ENCODE data around the gene NOTCH4.

The NOTCH4 gene

DNA sequence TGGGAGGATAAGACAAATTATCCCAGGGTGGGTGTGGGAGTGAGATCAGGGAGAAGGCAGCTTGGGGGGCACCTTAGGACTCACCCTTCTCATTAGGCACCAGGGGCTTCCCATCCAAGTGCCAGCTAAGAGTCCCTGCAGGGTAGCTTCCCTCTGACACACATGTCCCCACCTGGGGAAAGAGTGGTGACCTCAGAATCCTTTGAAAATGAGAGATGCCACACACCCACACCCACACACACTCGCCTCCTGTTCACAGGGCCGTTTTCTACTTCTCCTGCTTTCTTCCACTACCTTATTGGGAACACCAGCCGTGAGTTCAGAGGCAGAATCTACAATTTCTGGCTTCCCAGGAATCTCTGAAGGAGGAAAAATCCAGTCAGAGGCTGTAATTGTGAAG, 40.8 kb downstream of the NOTCH4 start:
- H3K36me3 Mint-ChIP-seq = peaks cover 53% of the 10 kb centered on the region
- no peaks in the 10 kb centered on the region for H3K27me3 Mint-ChIP-seq
- H3K27ac Mint-ChIP-seq = peak overlapping the region; percentile 23
- peaks cover 63% of the 10 kb centered on the region for H3K4me1 Mint-ChIP-seq
- ATAC-seq = no peak
- H3K4me3 Mint-ChIP-seq = no peak overlapping the region
- H3K9me3 Mint-ChIP-seq = no peaks in the 10 kb centered on the region

DNA sequence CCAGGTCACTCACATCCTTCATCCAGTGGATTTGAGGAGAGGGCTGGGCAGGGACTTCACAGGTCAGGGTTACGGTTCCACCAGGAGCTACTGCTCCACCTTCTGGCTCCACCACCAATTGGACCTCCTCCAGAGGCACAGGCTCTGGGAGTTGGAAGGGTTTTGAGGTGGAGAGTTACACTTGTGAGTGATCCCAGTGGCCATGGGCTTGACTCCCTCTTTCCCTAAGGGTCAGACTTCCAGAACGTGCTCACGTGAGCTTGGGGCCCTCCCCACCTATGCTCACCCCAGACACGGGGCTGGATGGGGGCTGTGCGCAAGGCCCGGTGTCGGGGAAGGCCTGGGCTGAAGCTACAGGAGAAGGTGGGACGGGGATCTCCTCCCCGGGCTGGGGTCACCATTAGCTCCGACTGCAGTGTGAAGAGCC, 41.3 kb downstream of the NOTCH4 start:
- Mint-ChIP-seq H3K27ac (peak overlapping the region; percentile 23), H3K27me3 (no peaks in the 10 kb centered on the region), H3K9me3 (no peaks in the 10 kb centered on the region), H3K36me3 (peaks cover 50% of the 10 kb centered on the region), H3K4me1 (peaks cover 61% of the 10 kb centered on the region), H3K4me3 (no peak overlapping the region)
- no peak for ATAC-seq

DNA sequence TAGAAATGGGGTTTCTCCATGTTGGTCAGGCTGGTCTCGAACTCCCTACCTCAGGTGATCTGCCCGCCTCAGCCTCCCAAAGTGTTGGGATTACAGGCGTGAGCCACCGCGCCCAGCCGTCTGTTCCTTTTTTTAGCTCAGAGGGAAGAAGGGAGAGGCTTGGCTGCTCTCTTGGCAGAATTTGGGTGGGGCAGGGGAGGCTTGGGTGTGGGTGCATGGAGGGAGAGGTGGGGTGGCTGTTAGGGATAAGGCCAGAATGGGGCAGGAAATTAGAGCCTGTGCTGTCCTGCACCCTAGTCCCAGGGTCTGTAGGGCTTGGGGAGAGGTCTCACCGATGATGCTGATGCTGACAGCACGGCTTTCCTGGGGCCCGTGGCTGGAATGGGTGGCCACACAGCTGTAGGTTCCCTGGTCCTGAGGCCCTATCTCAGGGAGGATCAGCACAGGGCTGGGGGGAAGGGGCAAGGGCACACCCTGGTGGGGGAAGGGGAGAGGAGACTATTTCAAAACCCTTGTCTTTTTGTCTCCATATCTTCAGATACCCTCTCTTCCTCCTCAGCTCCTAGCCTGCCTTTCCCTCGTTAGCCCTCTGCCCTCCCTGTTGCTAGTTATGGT, 41.8 kb downstream of the NOTCH4 start:
- ATAC-seq = no peak
- Mint-ChIP-seq H3K36me3 (peaks cover 44% of the 10 kb centered on the region), H3K27ac (peak overlapping the region; percentile 23), H3K4me1 (peaks cover 61% of the 10 kb centered on the region), H3K4me3 (no peak overlapping the region), H3K9me3 (no peaks in the 10 kb centered on the region), H3K27me3 (no peaks in the 10 kb centered on the region)

DNA sequence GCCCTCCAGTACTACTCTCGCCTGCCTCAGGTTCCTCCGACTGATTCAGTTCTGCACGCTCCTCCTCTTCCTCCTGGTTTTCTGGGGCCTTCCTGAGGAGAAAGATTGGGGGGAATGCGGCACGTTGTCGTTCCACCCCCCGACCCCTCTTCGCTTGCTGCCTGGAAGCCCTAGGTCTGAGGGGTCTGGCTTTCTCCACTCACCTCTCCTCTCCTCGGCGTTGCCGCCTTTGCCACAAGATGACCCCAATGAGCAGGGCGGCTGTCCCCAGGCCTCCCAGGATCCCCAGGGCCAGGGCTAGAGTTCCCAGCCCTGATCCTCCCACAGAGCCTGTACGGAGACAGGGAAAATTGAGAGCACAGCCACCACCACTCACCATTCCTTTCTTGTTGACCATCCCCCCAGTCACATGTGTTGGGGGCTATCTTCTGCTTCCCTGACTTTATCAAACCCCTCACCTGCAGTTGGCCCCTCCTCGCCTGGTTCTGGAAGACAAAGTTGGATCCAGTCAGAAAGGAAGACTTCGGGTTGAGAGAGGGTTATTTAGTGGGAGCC, 42.6 kb downstream of the NOTCH4 start:
- no peaks in the 10 kb centered on the region for H3K9me3 Mint-ChIP-seq
- H3K27ac Mint-ChIP-seq = no peak overlapping the region
- ATAC-seq = no peak
- no peaks in the 10 kb centered on the region for H3K27me3 Mint-ChIP-seq
- peaks cover 61% of the 10 kb centered on the region for H3K4me1 Mint-ChIP-seq
- no peak overlapping the region for H3K4me3 Mint-ChIP-seq
- peaks cover 36% of the 10 kb centered on the region for H3K36me3 Mint-ChIP-seq

DNA sequence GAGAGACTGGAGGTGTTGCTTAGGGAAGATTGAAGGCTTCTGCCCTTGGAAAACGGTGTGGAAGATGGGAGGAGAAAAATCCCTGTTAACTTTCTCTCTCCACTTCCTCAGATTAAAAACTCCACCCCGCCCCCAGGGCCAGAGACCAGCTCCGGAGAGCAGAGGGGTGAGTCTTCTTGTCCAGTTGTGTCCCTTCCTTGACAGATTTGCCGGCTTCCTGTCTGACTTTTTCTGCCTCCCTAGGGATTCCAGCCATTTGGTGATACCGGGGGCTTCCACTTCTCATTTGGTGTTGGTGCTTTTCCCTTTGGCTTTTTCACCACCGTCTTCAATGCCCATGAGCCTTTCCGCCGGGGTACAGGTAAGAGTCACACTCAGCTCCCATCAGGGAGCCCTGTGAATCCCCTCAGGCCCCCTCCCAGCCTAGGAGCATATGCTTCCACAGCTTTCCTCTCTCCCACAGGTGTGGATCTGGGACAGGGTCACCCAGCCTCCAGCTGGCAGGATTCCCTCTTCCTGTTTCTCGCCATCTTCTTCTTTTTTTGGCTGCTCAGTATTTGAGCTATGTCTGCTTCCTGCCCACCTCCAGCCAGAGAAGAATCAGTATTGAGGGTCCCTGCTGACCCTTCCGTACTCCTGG, 44.0 kb downstream of the NOTCH4 start:
- Mint-ChIP-seq H3K9me3 (no peaks in the 10 kb centered on the region), H3K27me3 (no peaks in the 10 kb centered on the region), H3K36me3 (peaks cover 28% of the 10 kb centered on the region), H3K4me3 (peak overlapping the region; percentile 47), H3K4me1 (peaks cover 63% of the 10 kb centered on the region), H3K27ac (peak overlapping the region; percentile 86)
- no peak for ATAC-seq

DNA sequence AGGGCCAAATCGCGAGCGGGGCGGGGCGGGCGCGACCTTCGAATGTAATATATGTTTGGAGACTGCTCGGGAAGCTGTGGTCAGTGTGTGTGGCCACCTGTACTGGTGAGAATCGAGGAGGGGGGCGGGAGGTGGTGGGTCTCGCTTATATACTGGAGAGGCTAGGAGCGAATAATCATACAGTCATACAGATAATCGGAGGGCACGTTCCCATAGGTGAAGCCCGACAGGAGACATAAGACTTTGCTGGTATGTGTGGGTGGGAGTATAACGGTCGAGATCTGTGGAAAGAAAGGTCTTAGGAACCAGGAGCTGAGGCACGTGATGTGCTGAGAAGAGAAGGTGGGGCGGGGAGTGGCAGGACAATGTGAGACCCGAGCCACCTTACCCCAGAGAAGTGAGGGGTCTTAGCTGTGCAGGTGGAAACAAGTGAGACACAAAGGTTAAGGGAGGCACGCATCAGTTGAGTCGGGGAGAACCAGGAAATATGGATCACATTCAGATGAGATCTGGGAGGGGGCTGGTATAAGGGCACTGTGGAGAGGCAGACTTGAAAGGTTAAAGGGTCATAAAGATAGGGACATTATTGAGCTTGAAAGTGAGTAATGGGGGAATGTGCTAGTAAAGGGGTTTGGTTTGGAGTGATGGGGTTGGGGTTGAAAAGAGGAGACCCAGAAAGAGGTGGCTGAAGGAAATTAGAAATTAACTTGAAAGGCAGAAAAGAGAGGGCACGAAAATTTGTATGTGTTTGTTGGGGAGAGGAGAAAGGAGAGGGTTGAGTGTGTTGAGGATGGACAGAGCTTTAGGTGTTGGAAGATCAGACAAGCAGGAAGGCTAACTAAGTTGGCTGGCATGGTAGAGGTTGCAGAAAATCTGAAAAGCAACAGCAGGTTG, 45.1 kb downstream of the NOTCH4 start:
- peaks cover 70% of the 10 kb centered on the region for H3K4me1 Mint-ChIP-seq
- H3K36me3 Mint-ChIP-seq = peaks cover 28% of the 10 kb centered on the region
- no peaks in the 10 kb centered on the region for H3K27me3 Mint-ChIP-seq
- peak overlapping the region; percentile 86 for H3K27ac Mint-ChIP-seq
- H3K9me3 Mint-ChIP-seq = no peaks in the 10 kb centered on the region
- no peak for ATAC-seq
- peak overlapping the region; percentile 86 for H3K4me3 Mint-ChIP-seq

DNA sequence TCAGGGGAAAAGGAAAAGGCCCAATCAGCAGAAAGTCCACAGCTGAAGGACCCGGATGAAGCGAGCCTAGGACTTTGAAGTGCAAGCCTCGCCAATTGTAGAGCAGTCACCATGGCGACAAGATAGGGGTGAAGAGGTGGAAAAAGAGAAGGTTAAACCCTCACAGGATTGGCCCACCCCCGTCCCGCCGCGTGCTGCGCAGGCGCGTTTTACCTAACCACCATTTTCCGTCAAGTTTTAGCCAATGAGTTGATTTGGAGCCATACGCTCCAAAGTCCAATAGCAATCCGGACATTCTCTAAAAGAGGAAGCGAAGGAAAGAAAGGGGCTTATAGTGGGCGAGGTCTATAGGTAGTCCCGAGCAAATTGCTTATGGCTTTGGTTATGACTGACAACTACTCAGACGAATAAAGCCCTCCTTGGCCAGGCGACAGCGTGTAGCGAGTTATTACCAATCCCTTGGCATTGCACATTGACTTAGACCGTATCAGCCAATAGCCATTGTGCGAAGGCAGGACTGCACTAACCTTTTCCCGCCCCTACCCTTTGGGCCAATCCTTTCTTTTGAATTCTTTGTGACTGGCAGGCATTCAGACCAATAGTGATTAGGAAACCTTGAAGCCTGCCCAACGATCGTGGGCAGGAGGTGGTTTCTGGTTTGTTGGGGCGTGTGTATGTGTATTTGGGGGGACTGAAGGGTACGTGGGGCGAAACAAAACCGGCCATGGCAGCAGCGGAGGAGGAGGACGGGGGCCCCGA, 45.9 kb downstream of the NOTCH4 start, which contains the start of gene RNF5:
TSS of gene RNF5 (plus strand) at position 618 of the 759 bp plus-strand sequence. CDS start at position 725, 107 bp downstream.
- Mint-ChIP-seq H3K27me3 (no peaks in the 10 kb centered on the region), H3K9me3 (no peaks in the 10 kb centered on the region), H3K4me1 (peaks cover 78% of the 10 kb centered on the region), H3K4me3 (peak within 1 kb of the TSS; percentile 86), H3K36me3 (peaks cover 28% of the 10 kb centered on the region), H3K27ac (peak within 1 kb of the TSS; percentile 86)
- peak; percentile 95 for ATAC-seq

DNA sequence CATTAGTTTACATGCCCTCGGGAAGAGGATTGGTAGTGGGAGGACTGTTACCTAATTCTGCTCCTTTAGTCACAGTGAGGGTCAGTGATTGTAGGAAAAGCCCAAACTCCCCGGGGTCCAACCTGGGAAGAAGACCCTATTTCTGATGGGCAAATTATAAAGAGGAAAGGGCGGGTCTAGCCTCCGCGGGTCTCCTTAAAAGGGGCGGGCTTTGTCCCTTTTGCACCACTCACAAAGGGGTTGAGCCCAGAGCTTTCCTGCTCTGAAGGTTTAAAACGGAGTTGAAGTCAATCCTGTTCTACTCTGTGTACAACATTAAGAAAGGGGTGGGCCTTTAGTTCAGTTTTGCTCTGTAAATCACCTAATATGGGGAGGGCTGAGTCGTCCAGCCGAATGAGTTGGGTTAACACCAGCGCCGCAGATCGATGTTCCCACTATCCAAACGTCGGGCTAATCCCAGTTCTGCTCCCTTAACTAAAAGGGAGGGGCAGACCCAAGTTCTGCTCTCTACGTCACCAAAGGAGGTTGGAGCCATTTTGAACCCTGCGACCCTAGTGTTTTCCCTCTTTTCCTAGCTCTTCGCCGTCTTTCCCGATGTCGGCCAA, 46.6 kb downstream of the NOTCH4 start:
- Mint-ChIP-seq H3K27ac (peak overlapping the region; percentile 86), H3K4me1 (peaks cover 75% of the 10 kb centered on the region), H3K9me3 (no peaks in the 10 kb centered on the region), H3K4me3 (peak overlapping the region; percentile 86), H3K36me3 (peaks cover 22% of the 10 kb centered on the region), H3K27me3 (no peaks in the 10 kb centered on the region)
- ATAC-seq = no peak

DNA sequence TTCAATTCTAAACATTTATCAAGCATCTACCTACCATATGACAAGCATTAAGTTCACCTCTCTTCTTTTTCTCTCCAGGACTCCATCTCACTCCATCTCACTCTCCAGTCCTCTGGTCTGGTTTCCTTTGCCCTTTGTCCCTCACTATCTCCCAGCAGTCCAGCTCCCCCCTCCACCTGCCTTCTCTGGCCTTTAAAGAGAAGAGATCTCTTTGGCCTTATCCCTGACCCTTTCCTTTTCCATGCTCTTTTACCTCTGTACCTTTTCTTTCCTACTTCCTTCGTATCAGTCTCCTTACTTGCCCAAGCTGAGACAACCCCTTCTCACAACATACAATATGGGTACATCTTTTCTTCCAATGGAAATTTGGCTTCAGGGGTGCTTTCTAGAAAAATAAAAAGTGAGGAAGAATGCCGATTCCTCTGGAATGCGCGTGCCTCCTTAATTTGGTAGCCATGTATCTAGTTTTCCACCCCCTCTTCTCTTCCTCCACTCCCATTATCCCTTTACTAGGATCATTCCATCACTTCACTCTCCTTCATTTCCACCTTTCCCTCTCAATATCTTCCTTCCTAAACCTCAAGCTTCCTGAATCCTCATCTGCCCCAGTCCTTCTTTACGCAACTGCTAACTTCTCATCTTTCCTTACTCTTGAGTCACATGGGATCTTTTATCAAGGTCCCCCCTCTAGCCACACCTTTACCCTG, 47.2 kb downstream of the NOTCH4 start:
- H3K4me3 Mint-ChIP-seq = peak overlapping the region; percentile 86
- H3K27ac Mint-ChIP-seq = peak overlapping the region; percentile 86
- no peaks in the 10 kb centered on the region for H3K9me3 Mint-ChIP-seq
- no peaks in the 10 kb centered on the region for H3K27me3 Mint-ChIP-seq
- peaks cover 74% of the 10 kb centered on the region for H3K4me1 Mint-ChIP-seq
- peaks cover 22% of the 10 kb centered on the region for H3K36me3 Mint-ChIP-seq
- ATAC-seq = no peak

DNA sequence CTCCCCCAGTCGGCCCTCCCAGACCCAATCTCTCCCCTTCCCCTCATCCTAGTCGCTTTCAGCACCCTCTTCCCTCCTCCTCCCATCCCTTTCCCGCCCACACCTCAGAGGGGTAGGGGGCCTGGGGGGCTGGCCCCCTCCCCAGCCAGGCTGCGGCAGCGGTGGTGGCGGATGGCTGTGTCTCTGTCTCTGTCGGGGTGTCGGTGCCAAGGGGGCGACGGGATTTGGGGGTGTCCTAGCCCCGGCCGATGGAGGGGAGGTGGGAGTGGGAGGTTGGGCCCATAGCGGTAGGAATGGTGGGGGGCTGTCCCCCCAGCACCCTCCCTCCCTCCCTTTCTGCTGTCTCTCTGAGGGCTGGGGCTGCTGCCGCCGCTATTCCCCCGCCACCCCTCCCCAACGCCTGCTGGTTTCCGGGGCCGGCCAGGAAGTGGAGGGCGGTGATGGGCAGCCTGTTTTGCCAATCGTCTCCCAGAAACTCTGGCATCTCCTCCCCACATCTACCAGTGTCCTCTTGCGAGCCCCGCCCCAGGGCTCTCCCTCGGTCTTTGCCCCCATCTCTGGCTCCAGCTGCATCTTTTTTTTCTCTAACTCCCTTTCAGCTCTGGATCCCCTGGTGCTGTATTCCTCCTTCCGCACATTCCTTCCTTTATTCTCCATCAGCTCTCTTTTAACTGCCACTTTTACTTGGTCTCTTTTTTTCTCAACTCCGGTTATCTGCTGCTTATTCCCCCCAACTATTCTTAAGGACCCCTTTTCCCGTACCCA, 48.0 kb downstream of the NOTCH4 start, which contains the start of gene AGPAT1:
TSS of gene AGPAT1 (minus strand) at position 374 of the 765 bp plus-strand sequence. CDS start 4,588 bp downstream, outside the sequence.
- Mint-ChIP-seq H3K36me3 (peaks cover 22% of the 10 kb centered on the region), H3K27ac (peak within 1 kb of the TSS; percentile 86), H3K27me3 (no peaks in the 10 kb centered on the region), H3K4me1 (peaks cover 73% of the 10 kb centered on the region), H3K4me3 (peak within 1 kb of the TSS; percentile 86), H3K9me3 (no peaks in the 10 kb centered on the region)
- peak; percentile 77 for ATAC-seq

DNA sequence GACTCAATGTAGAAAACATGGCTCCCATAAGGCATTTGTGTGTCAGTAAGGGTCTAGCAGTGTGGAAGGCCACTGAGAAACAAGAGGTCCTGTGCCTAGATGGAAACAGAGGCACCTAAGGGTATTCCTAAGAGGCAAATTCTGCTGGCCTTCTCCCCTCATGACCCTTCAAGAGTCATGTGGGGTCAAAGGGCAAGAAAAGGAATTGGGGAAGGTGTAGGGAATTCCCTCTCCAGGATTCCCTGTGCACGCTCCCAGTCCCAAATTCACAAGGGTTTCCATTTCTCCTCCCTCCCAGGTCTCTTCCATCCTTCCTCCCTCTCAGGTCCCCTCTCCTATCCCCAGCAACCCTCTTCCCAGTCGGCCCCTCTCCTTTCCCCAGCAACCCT, 48.6 kb downstream of the NOTCH4 start:
- no peak for ATAC-seq
- no peaks in the 10 kb centered on the region for H3K27me3 Mint-ChIP-seq

DNA sequence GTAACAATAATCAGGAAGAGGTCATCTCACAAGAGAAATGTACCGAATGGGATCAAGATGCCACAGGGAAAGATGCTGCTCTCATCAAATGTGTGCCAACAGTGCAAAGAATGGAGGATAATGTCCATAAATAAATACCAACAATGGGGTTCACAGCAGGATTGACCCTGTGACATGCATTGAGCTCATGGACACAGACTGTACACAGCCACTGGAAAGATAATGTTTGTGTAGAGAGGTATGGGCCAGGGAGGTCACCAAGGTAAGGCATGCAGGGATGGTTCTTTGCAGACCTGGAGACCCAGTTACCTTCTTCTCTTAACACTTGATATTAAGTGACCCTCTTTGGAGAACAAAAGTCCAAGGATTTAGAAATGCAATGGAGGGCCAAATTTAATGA, 49.5 kb downstream of the NOTCH4 start:
- Mint-ChIP-seq H3K27me3 (no peaks in the 10 kb centered on the region), H3K27ac (no peak overlapping the region), H3K4me1 (peaks cover 60% of the 10 kb centered on the region), H3K36me3 (peaks cover 27% of the 10 kb centered on the region), H3K9me3 (no peaks in the 10 kb centered on the region), H3K4me3 (peak overlapping the region; percentile 3)
- ATAC-seq = no peak

More for the DNA sequence above, 48.6 kb downstream of the NOTCH4 start:
- H3K4me1 Mint-ChIP-seq = peaks cover 69% of the 10 kb centered on the region
- no peaks in the 10 kb centered on the region for H3K9me3 Mint-ChIP-seq
- H3K27ac Mint-ChIP-seq = peak overlapping the region; percentile 86
- peak overlapping the region; percentile 86 for H3K4me3 Mint-ChIP-seq
- H3K36me3 Mint-ChIP-seq = peaks cover 23% of the 10 kb centered on the region

DNA sequence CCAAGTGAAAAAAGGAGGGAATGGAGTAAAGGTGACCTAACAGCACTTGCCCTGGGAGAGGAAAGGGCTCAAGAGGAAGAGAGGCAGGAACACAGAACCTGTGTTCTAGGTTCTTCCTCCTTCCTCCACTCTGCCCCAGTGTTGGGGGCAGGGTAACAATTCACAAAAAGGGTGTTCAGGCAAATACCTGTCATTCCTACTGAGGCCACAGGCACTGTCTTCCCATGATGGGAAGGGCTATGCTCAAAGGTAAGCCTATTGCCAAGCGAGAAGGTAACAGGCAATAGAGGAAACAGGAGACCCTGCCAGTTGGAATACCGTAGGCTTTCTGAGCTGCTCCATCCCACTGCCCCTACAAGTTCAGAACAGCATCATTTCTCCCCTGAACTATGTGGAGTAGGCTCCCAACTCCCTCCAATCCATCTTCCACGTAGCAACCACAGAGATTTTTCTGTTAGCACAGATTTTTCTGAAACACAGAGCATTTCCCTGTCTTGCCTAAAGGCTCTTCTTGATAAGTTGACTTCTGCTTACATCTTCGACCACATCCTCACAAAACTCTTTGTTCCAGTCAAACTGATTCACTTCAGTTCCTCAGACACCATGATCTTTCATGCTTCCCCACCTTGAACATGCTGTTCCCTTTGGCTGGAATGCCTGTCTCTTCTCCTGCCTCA, 50.7 kb downstream of the NOTCH4 start:
- peaks cover 58% of the 10 kb centered on the region for H3K4me1 Mint-ChIP-seq
- ATAC-seq = no peak
- no peaks in the 10 kb centered on the region for H3K9me3 Mint-ChIP-seq
- no peaks in the 10 kb centered on the region for H3K27me3 Mint-ChIP-seq
- peaks cover 32% of the 10 kb centered on the region for H3K36me3 Mint-ChIP-seq
- no peak overlapping the region for H3K4me3 Mint-ChIP-seq
- no peak overlapping the region for H3K27ac Mint-ChIP-seq
